Activated CD8-positive, alpha-beta memory T cell treated with anti-CD3 and anti-CD28 coated beads for 48 hours (primary cell): ENCODE results near the gene COL4A4.
"Not testable (repeated sequence)": the region's sequence is repeated elsewhere in the genome, so short reads cannot be mapped to it uniquely, and the experiment has no call there.

Source experiments
- DNase-seq, 3 experiments: peaks; one replicate each; pipeline ENCODE4 v3.0.0-alpha.2; 2020; ENCODE audit warnings: low read depth in 2 of 3, low spot score in 2 of 3

Gene COL4A4

GRCh38 chr2:227163998-227164762, at the start of gene COL4A4, which contains the start of gene COL4A3:
TSS of gene COL4A4 (minus strand) at chr2:227164205. CDS start at chr2:227147483, 16,722 bp downstream.
TSS of gene COL4A3 (plus strand) at chr2:227164624. CDS start at chr2:227164727, 103 bp downstream.
- DNase-seq, result no peak

GRCh38 chr2:227207573-227207972, 43.6 kb upstream of the COL4A4 start:
- DNase-seq, result no peak

- DNase-seq, result no peak
Observed at GRCh38 chr2:227206406-227206805, 42.4 kb upstream of the COL4A4 start.

- DNase-seq, result no peak
Observed at GRCh38 chr2:227205701-227206100, 41.7 kb upstream of the COL4A4 start.

GRCh38 chr2:227204452-227204851, 40.4 kb upstream of the COL4A4 start:
- DNase-seq, result no peak

- DNase-seq, result no peak
Observed at GRCh38 chr2:227201771-227202170, 37.8 kb upstream of the COL4A4 start.

- no peak for DNase-seq
Observed at GRCh38 chr2:227198866-227199265, 34.9 kb upstream of the COL4A4 start.

GRCh38 chr2:227194219-227194618, 30.2 kb upstream of the COL4A4 start:
- DNase-seq, result no peak

GRCh38 chr2:227192491-227192890, 28.5 kb upstream of the COL4A4 start:
- no peak for DNase-seq

GRCh38 chr2:227191367-227191766, 27.4 kb upstream of the COL4A4 start:
- no peak for DNase-seq

- no peak for DNase-seq
Observed at GRCh38 chr2:227188292-227188691, 24.3 kb upstream of the COL4A4 start.

GRCh38 chr2:227186751-227187150, 22.7 kb upstream of the COL4A4 start:
- no peak for DNase-seq

GRCh38 chr2:227185615-227186232, 21.7 kb upstream of the COL4A4 start:
- DNase-seq, result no peak

- no peak for DNase-seq
Observed at GRCh38 chr2:227183657-227184367, 19.8 kb upstream of the COL4A4 start.

GRCh38 chr2:227182765-227183164, 18.8 kb upstream of the COL4A4 start:
- no peak for DNase-seq

- DNase-seq, result no peak
Observed at GRCh38 chr2:227180770-227181169, 16.8 kb upstream of the COL4A4 start.

- no peak for DNase-seq
Observed at GRCh38 chr2:227179988-227180685, 16.1 kb upstream of the COL4A4 start.

- no peak for DNase-seq
Observed at GRCh38 chr2:227177592-227178336, 13.8 kb upstream of the COL4A4 start.

- not testable (repeated sequence) for DNase-seq
Observed at GRCh38 chr2:227171779-227172178, 7.8 kb upstream of the COL4A4 start.

- no peak for DNase-seq
Observed at GRCh38 chr2:227164763-227165291, 822 bp upstream of the COL4A4 start.
